ENCODE results near the gene PSME3. TPM values are rescaled to one million over a fixed set of nuclear protein-coding genes. Genes with fewer than 3 reads are reported as not detected.
"Not testable (repeated sequence)": the region's sequence is repeated elsewhere in the genome, so short reads cannot be mapped to it uniquely, and the experiment has no call there.

PSME3 gene
- total RNA-seq, 2 donors from 2014 or later, result 41.2 to 82.5 TPM

- no peak for DNase-seq (ENCODE audit: low spot score)
- no peak for TF ChIP-seq CTCF (IDR thresholded peaks at IDR 0.05)
- peaks cover 8 to 35% of the 10 kb centered on the region in 2 donors for H3K4me1 ChIP-seq (ENCODE audit: control insufficient read depth in 1 of 2, low read depth in 2 of 2)
Measured at GRCh38 chr17:42848093-42848492, 14.9 kb downstream of the PSME3 start.

GRCh38 chr17:42849031-42849430, 15.8 kb downstream of the PSME3 start:
- ATAC-seq (ENCODE audit: insufficient number of reproducible peaks, low FRiP score, low read depth), result no peak

More at GRCh38 chr17:42848093-42848492, 14.9 kb downstream of the PSME3 start:
- Histone ChIP-seq H3K27ac (no peak overlapping the region), H3K27me3 (replicated peaks; ENCODE audit: insufficient read depth) (no peaks in the 10 kb centered on the region), H3K9me3 (no peaks in the 10 kb centered on the region), H3K36me3 (peaks cover 15% of the 10 kb centered on the region), H3K4me3 (no peak overlapping the region)
- ATAC-seq (ENCODE audit: insufficient number of reproducible peaks, low FRiP score, low read depth), result no peak

GRCh38 chr17:42849451-42850181, 16.4 kb downstream of the PSME3 start:
- Histone ChIP-seq H3K4me1 (ENCODE audit: control insufficient read depth in 1 of 2, low read depth in 2 of 2) (peaks cover 8 to 43% of the 10 kb centered on the region in 2 donors), H3K9me3 (no peaks in the 10 kb centered on the region), H3K4me3 (peak overlapping the region; percentile 77), H3K27ac (peak overlapping the region in 1 of 2 donors; percentile 96), H3K36me3 (peaks cover 6% of the 10 kb centered on the region), H3K27me3 (replicated peaks; ENCODE audit: insufficient read depth) (no peaks in the 10 kb centered on the region)
- DNase-seq (ENCODE audit: low spot score) (no peak), ATAC-seq (ENCODE audit: insufficient number of reproducible peaks, low FRiP score, low read depth) (no peak)
- no peak for TF ChIP-seq CTCF (IDR thresholded peaks at IDR 0.05)

More at GRCh38 chr17:42849031-42849430, 15.8 kb downstream of the PSME3 start:
- no peak for DNase-seq (ENCODE audit: low spot score)
- no peak for TF ChIP-seq CTCF (IDR thresholded peaks at IDR 0.05)
- Histone ChIP-seq H3K27ac (no peak overlapping the region), H3K27me3 (replicated peaks; ENCODE audit: insufficient read depth) (no peaks in the 10 kb centered on the region), H3K36me3 (peaks cover 12% of the 10 kb centered on the region), H3K4me3 (no peak overlapping the region), H3K9me3 (no peaks in the 10 kb centered on the region), H3K4me1 (ENCODE audit: control insufficient read depth in 1 of 2, low read depth in 2 of 2) (peaks cover 8 to 37% of the 10 kb centered on the region in 2 donors)

- no peak for TF ChIP-seq CTCF (IDR thresholded peaks at IDR 0.05)
- DNase-seq (ENCODE audit: low spot score) (no peak), ATAC-seq (ENCODE audit: insufficient number of reproducible peaks, low FRiP score, low read depth) (peak; percentile 39)
- H3K4me1 ChIP-seq (ENCODE audit: control insufficient read depth in 1 of 2, low read depth in 2 of 2), result peaks cover 8 to 56% of the 10 kb centered on the region in 2 donors
- H3K36me3 ChIP-seq, result no peaks in the 10 kb centered on the region
- H3K27ac ChIP-seq, result peak within 1 kb of the TSS; percentile 96
- no peaks in the 10 kb centered on the region for H3K9me3 ChIP-seq
- H3K4me3 ChIP-seq, result peak within 1 kb of the TSS; percentile 77
- no peaks in the 10 kb centered on the region for H3K27me3 ChIP-seq (replicated peaks; ENCODE audit: insufficient read depth)
Measured at GRCh38 chr17:42850954-42851353, 17.8 kb downstream of the PSME3 start, which contains the start of gene AOC3. Gene AOC3, plus strand, starts transcription at chr17:42851199. Its CDS starts 145 bp downstream, at chr17:42851344.

GRCh38 chr17:42851371-42852240, 18.4 kb downstream of the PSME3 start:
- not testable (repeated sequence) for ATAC-seq (ENCODE audit: insufficient number of reproducible peaks, low FRiP score, low read depth); H3K9me3 ChIP-seq; DNase-seq (ENCODE audit: low spot score); H3K27me3 ChIP-seq (replicated peaks; ENCODE audit: insufficient read depth); H3K36me3 ChIP-seq
- peak overlapping the region; percentile 96 for H3K27ac ChIP-seq
- peaks cover 8 to 58% of the 10 kb centered on the region in 2 donors for H3K4me1 ChIP-seq (ENCODE audit: control insufficient read depth in 1 of 2, low read depth in 2 of 2)
- peak overlapping the region; percentile 77 for H3K4me3 ChIP-seq
